ENCODE data around the gene C2. TPM values are rescaled to one million over a fixed set of nuclear protein-coding genes. Genes with fewer than 3 reads are reported as not detected.
"Not testable (repeated sequence)": the region's sequence is repeated elsewhere in the genome, so short reads cannot be mapped to it uniquely, and the experiment has no call there.

C2 gene
- total and polyA plus RNA-seq, 4 donors: 28.6 to 230 (median 132) TPM

DNA sequence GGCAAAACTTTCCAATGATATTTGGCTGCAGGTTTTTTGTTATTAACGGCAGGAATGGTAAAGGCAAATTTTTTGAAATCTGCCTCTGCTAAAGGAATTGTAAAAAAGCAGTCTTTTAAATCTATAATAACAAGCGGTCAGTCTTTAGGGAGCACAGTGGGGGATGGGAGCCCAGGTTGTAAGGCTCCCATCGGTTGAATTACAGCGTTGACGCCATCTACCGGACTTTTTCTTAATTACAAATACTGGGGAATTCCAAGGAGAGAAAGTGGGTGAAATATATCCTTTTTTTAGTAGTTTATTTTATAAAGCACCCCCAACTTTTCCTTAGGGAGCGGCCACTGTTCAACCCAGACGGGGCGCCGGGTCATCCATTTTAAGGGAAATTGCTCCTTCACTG, 61.8 kb downstream of the C2 start:
- H3K36me3 ChIP-seq (ENCODE audit: control insufficient read depth in 4 of 4, insufficient read depth in 4 of 4, low read length in 4 of 4); H3K27ac ChIP-seq (ENCODE audit: low read depth in 1 of 2, low read length in 1 of 2); H3K9ac ChIP-seq (ENCODE audit: insufficient read depth in 1 of 2, low read length in 2 of 2): not testable (repeated sequence)

GRCh38 chr6:31994421-31994820, 66.9 kb downstream of the C2 start:
- not testable (repeated sequence) for H3K36me3 ChIP-seq (ENCODE audit: control insufficient read depth in 4 of 4, insufficient read depth in 4 of 4, low read length in 4 of 4); H3K9ac ChIP-seq (ENCODE audit: insufficient read depth in 1 of 2, low read length in 2 of 2); DNase-seq; H3K4me3 ChIP-seq; H3K4me1 ChIP-seq (ENCODE audit: control insufficient read depth in 5 of 5, insufficient read depth in 5 of 5, low read length in 5 of 5); H3K27me3 ChIP-seq (ENCODE audit: control insufficient read depth in 3 of 3, insufficient read depth in 3 of 3, low read length in 2 of 3); H3K27ac ChIP-seq (ENCODE audit: low read depth in 1 of 2, low read length in 1 of 2); ATAC-seq (ENCODE audit: insufficient read depth, low FRiP score); H3K9me3 ChIP-seq (ENCODE audit: control insufficient read depth in 4 of 4, insufficient read depth in 3 of 4, low read length in 3 of 4)
- 97 to 100% methylated on average over 7 to 9 of the region's 14 CpGs for WGBS, 2 donors

More for the DNA sequence above, 61.8 kb downstream of the C2 start:
- not testable (repeated sequence) for H3K9me3 ChIP-seq (ENCODE audit: control insufficient read depth in 4 of 4, insufficient read depth in 3 of 4, low read length in 3 of 4); H3K4me1 ChIP-seq (ENCODE audit: control insufficient read depth in 5 of 5, insufficient read depth in 5 of 5, low read length in 5 of 5); ATAC-seq (ENCODE audit: insufficient read depth, low FRiP score); H3K27me3 ChIP-seq (ENCODE audit: control insufficient read depth in 3 of 3, insufficient read depth in 3 of 3, low read length in 2 of 3); H3K4me3 ChIP-seq; DNase-seq
- no CpG with 5 or more reads among the region's 10 CpGs for WGBS, 2 donors

Small RNA genes within 50 kb of the gene (small RNA-seq; reads per million reads assigned to genes)
- gene AL645922.1 (ENCODE audit: low replicate concordance): not detected

Other genes with a start within 250 kb of the C2 start
Only the 30 nearest of the 34 such genes appear.
- 10 to 100 TPM; 49.5 to 57.7 TPM for gene ABHD16A, start 224.4 kb upstream of the C2 start, total RNA-seq
- gene ABHD16A, start 224.4 kb upstream of the C2 start, polyA plus RNA-seq: 10 to 100 TPM; 30.6 to 68.6 TPM
- gene LY6G6F, start 220.9 kb upstream of the C2 start, total RNA-seq: under 1 TPM in 1 of 2 donors, not detected in 1; 0.21 TPM
- gene LY6G6F, start 220.9 kb upstream of the C2 start, polyA plus RNA-seq: 1 to 10 TPM in 1 of 2 donors, not detected in 1; 2.2 TPM
- not detected for gene LY6G6D, start 212.4 kb upstream of the C2 start, total RNA-seq
- gene LY6G6D, start 212.4 kb upstream of the C2 start, polyA plus RNA-seq: not detected
- not detected for gene LY6G6C, start 206.0 kb upstream of the C2 start, total RNA-seq
- gene LY6G6C, start 206.0 kb upstream of the C2 start, polyA plus RNA-seq: under 1 TPM; 0.14 to 0.16 TPM
- gene MPIG6B, start 204.3 kb upstream of the C2 start, total RNA-seq: 1 to 10 TPM in 1 of 2 donors, under 1 TPM in 1; 0.64 to 1.1 TPM
- gene MPIG6B, start 204.3 kb upstream of the C2 start, polyA plus RNA-seq: 1 to 10 TPM in 1 of 2 donors, under 1 TPM in 1; 0.45 to 2.3 TPM
- 10 to 100 TPM; 60.3 to 80.0 TPM for gene DDAH2, start 198.4 kb upstream of the C2 start, total RNA-seq
- 100 to 1,000 TPM; 103 to 130 TPM for gene DDAH2, start 198.4 kb upstream of the C2 start, polyA plus RNA-seq
- 100 to 1,000 TPM; 231 to 368 TPM for gene CLIC1, start 191.2 kb upstream of the C2 start, total RNA-seq
- gene CLIC1, start 191.2 kb upstream of the C2 start, polyA plus RNA-seq: 100 to 1,000 TPM; 387 to 763 TPM
- 10 to 100 TPM; 11.6 to 17.8 TPM for gene MSH5, start 187.7 kb upstream of the C2 start, total RNA-seq
- 10 to 100 TPM in 1 of 2 donors, 1 to 10 TPM in 1; 4.5 to 15.1 TPM for gene MSH5, start 187.7 kb upstream of the C2 start, polyA plus RNA-seq
- 1 to 10 TPM; 1.7 to 4.4 TPM for gene SAPCD1, start 165.1 kb upstream of the C2 start, total RNA-seq
- gene SAPCD1, start 165.1 kb upstream of the C2 start, polyA plus RNA-seq: 1 to 10 TPM; 1.3 to 6.3 TPM
- gene VWA7, start 150.4 kb upstream of the C2 start, total RNA-seq: 10 to 100 TPM in 1 of 2 donors, 1 to 10 TPM in 1; 4.6 to 14.2 TPM
- 1 to 10 TPM; 2.2 to 6.7 TPM for gene VWA7, start 150.4 kb upstream of the C2 start, polyA plus RNA-seq
- gene VARS1, start 132.0 kb upstream of the C2 start, total RNA-seq: 10 to 100 TPM; 32.2 to 95.4 TPM
- 10 to 100 TPM; 36.3 to 45.8 TPM for gene VARS1, start 132.0 kb upstream of the C2 start, polyA plus RNA-seq
- gene LSM2, start 120.8 kb upstream of the C2 start, total RNA-seq: 10 to 100 TPM; 22.0 to 39.4 TPM
- 10 to 100 TPM; 52.0 to 66.7 TPM for gene LSM2, start 120.8 kb upstream of the C2 start, polyA plus RNA-seq
- gene HSPA1L, start 112.4 kb upstream of the C2 start, total RNA-seq: 1 to 10 TPM; 1.9 to 2.3 TPM
- gene HSPA1L, start 112.4 kb upstream of the C2 start, polyA plus RNA-seq: 1 to 10 TPM; 1.0 to 1.2 TPM
- 1,000 to 10,000 TPM in 1 of 2 donors, 100 to 1,000 TPM in 1; 118 to 1,149 TPM for gene HSPA1A, start 112.2 kb upstream of the C2 start, total RNA-seq
- 100 to 1,000 TPM in 1 of 2 donors, 10 to 100 TPM in 1; 90.6 to 161 TPM for gene HSPA1A, start 112.2 kb upstream of the C2 start, polyA plus RNA-seq
- 1,000 to 10,000 TPM in 1 of 2 donors, 10 to 100 TPM in 1; 99.7 to 1,377 TPM for gene HSPA1B, start 100.0 kb upstream of the C2 start, total RNA-seq
- gene HSPA1B, start 100.0 kb upstream of the C2 start, polyA plus RNA-seq: 10 to 100 TPM; 33.2 to 99.0 TPM
- 10 to 100 TPM; 53.2 to 71.3 TPM for gene NEU1, start 64.9 kb upstream of the C2 start, total RNA-seq
- 10 to 100 TPM; 69.6 to 82.5 TPM for gene NEU1, start 64.9 kb upstream of the C2 start, polyA plus RNA-seq
- gene SLC44A4, start 48.7 kb upstream of the C2 start, total RNA-seq: 100 to 1,000 TPM in 1 of 2 donors, 10 to 100 TPM in 1; 66.4 to 121 TPM
- 10 to 100 TPM; 22.2 to 33.0 TPM for gene SLC44A4, start 48.7 kb upstream of the C2 start, polyA plus RNA-seq
- 10 to 100 TPM; 37.6 to 43.4 TPM for gene EHMT2, start 30.0 kb upstream of the C2 start, total RNA-seq
- gene EHMT2, start 30.0 kb upstream of the C2 start, polyA plus RNA-seq: 10 to 100 TPM; 21.2 to 31.9 TPM
- gene ZBTB12, start 25.6 kb upstream of the C2 start, total RNA-seq: 1 to 10 TPM; 6.4 to 7.3 TPM
- gene ZBTB12, start 25.6 kb upstream of the C2 start, polyA plus RNA-seq: 1 to 10 TPM; 2.8 to 3.9 TPM
- gene CFB, start 18.4 kb downstream of the C2 start, total RNA-seq: 100 to 1,000 TPM; 212 to 255 TPM
- gene CFB, start 18.4 kb downstream of the C2 start, polyA plus RNA-seq: 100 to 1,000 TPM; 173 to 297 TPM
- 10 to 100 TPM; 57.5 to 69.0 TPM for gene NELFE, start 31.3 kb downstream of the C2 start, total RNA-seq
- gene NELFE, start 31.3 kb downstream of the C2 start, polyA plus RNA-seq: 10 to 100 TPM; 53.1 to 59.9 TPM
- gene SKIC2, start 31.5 kb downstream of the C2 start, total RNA-seq: 10 to 100 TPM; 28.1 to 70.6 TPM
- 10 to 100 TPM; 52.7 to 78.0 TPM for gene SKIC2, start 31.5 kb downstream of the C2 start, polyA plus RNA-seq
- 10 to 100 TPM; 11.9 to 18.7 TPM for gene DXO, start 44.4 kb downstream of the C2 start, total RNA-seq
- 10 to 100 TPM; 15.1 to 23.9 TPM for gene DXO, start 44.4 kb downstream of the C2 start, polyA plus RNA-seq
- 100 to 1,000 TPM in 1 of 2 donors, 10 to 100 TPM in 1; 82.6 to 183 TPM for gene C4A, start 54.3 kb downstream of the C2 start, total RNA-seq
- 100 to 1,000 TPM in 1 of 2 donors, 10 to 100 TPM in 1; 48.3 to 284 TPM for gene C4A, start 54.3 kb downstream of the C2 start, polyA plus RNA-seq
- 100 to 1,000 TPM; 168 to 170 TPM for gene C4B, start 87.1 kb downstream of the C2 start, total RNA-seq
- 100 to 1,000 TPM in 1 of 2 donors, 10 to 100 TPM in 1; 58.2 to 296 TPM for gene C4B, start 87.1 kb downstream of the C2 start, polyA plus RNA-seq
- gene CYP21A2, start 110.7 kb downstream of the C2 start, total RNA-seq: 1 to 10 TPM in 1 of 2 donors, under 1 TPM in 1; 0.43 to 1.5 TPM
- gene CYP21A2, start 110.7 kb downstream of the C2 start, polyA plus RNA-seq: 1 to 10 TPM in 1 of 2 donors, under 1 TPM in 1; 0.48 to 1.9 TPM
- gene TNXB, start 181.6 kb downstream of the C2 start, total RNA-seq: 100 to 1,000 TPM in 1 of 2 donors, 10 to 100 TPM in 1; 56.9 to 117 TPM
- gene TNXB, start 181.6 kb downstream of the C2 start, polyA plus RNA-seq: 10 to 100 TPM; 21.3 to 99.8 TPM
- 100 to 1,000 TPM in 1 of 2 donors, 10 to 100 TPM in 1; 50.3 to 101 TPM for gene ATF6B, start 200.5 kb downstream of the C2 start, total RNA-seq
- 10 to 100 TPM; 50.1 to 74.5 TPM for gene ATF6B, start 200.5 kb downstream of the C2 start, polyA plus RNA-seq
- 1 to 10 TPM; 2.5 to 4.2 TPM for gene FKBPL, start 202.6 kb downstream of the C2 start, total RNA-seq
- gene FKBPL, start 202.6 kb downstream of the C2 start, polyA plus RNA-seq: 1 to 10 TPM; 5.1 to 7.3 TPM
- 1 to 10 TPM in 1 of 2 donors, under 1 TPM in 1; 0.57 to 2.0 TPM for gene PRRT1, start 224.2 kb downstream of the C2 start, total RNA-seq
- gene PRRT1, start 224.2 kb downstream of the C2 start, polyA plus RNA-seq: 1 to 10 TPM in 1 of 2 donors, under 1 TPM in 1; 0.53 to 1.4 TPM

Measured in lung (tissue), 11 donors.